Aorta (tissue), 5 donors: ENCODE results near the gene TRIM61. TPM values are rescaled to one million over a fixed set of nuclear protein-coding genes. Genes with fewer than 3 reads are reported as not detected.
A peak's percentile ranks its signal among the peaks of the same experiment; 100 is the strongest.
"Not testable (repeated sequence)": the region's sequence is repeated elsewhere in the genome, so short reads cannot be mapped to it uniquely, and the experiment has no call there.

Source experiments
- ATAC-seq: fragments of 200-7000 bp; cut with Tn5 transposase; one replicate; pipeline ENCODE4 v1.9.1; 2022; ENCODE audit warnings: moderate library complexity; ENCODE audit not compliant: low FRiP score
- DNase-seq, 2 donors: peaks; one replicate each; pipeline ENCODE4 v3.0.0-alpha.2; 2020
- H3K27ac ChIP-seq, 2 donors: one replicate each; pipeline ENCODE4 v1.5.1; 2013; ENCODE audit warnings: low read length in 2 of 2, mild to moderate bottlenecking in 2 of 2, moderate library complexity in 2 of 2, control low read depth in 1 of 2, inconsistent platforms in 1 of 2, low read depth in 1 of 2
- H3K27me3 ChIP-seq, 2 donors: one replicate each; pipeline ENCODE4 v1.6.1; 2013; ENCODE audit warnings: control low read depth in 1 of 2, low read length in 1 of 2, mild to moderate bottlenecking in 1 of 2, moderate library complexity in 1 of 2; ENCODE audit not compliant: insufficient read depth in 2 of 2, control insufficient read depth in 1 of 2
- H3K36me3 ChIP-seq, 2 donors: one replicate each; pipeline ENCODE4 v1.6.1; 2013; ENCODE audit warnings: control low read depth in 1 of 2, low read length in 1 of 2, mild to moderate bottlenecking in 1 of 2; ENCODE audit not compliant: insufficient read depth in 2 of 2, control insufficient read depth in 1 of 2
- H3K4me1 ChIP-seq, 2 donors: one replicate each; pipeline ENCODE4 v1.6.1; 2013; ENCODE audit warnings: low read length in 2 of 2, control low read depth in 1 of 2, mild to moderate bottlenecking in 1 of 2, moderate library complexity in 1 of 2; ENCODE audit not compliant: insufficient read depth in 2 of 2, control insufficient read depth in 1 of 2
- H3K4me3 ChIP-seq, 2 donors: one replicate each; pipeline ENCODE4 v1.5.1; 2013; ENCODE audit warnings: low read length in 2 of 2, control low read depth in 1 of 2, mild to moderate bottlenecking in 1 of 2
- H3K9me3 ChIP-seq: one replicate; pipeline ENCODE4 v1.6.1; 2013; ENCODE audit warnings: mild to moderate bottlenecking, low read length; ENCODE audit not compliant: control insufficient read depth
- WGBS, 2 donors: extraction: QIAGEN DNeasy Blood & Tissue Kit; methylation state at CpG; one replicate each; pipeline ENCODE4 v1.1.7; 2013; 5-methylcytosine and 5-hydroxymethylcytosine counted together
- intact Hi-C, 2 donors: fragments of 100-400 bp; cut with DNase I; formaldehyde crosslinking; loops; one replicate each; pipeline versions ENCODE4 v1.14.2 to v1.15.0; 2022
- polyA plus RNA-seq, 2 donors: library from polyadenylated mRNA; stranded (reverse); fragments of 200-250 nt; gene quantifications; one replicate each; pipeline ENCODE4 v1.2.3, GENCODE V29; 2013
- total RNA-seq, 2 donors: library from RNA; stranded (reverse); fragmentation: NEBNext Ultra II Directional; extraction: Animal tissue kit (Norgen Biotek cat#: 25700); gene quantifications; one replicate each; pipeline ENCODE4 v1.2.1, GENCODE V29; 2021
- donor health status: healthy with polysubstance abuse.
- donor health status: Bipolar disorder and iron deficiency.
- donor health status: DM: no; HTN: no; CAD: no.
- donor health status: DM: no; HTN: no; CAD: no.
- donor health status: DM: yes; HTN: yes; CAD: no.

TRIM61 gene
- total and polyA plus RNA-seq, 4 donors: 0.50 to 0.94 (median 0.69) TPM

GRCh38 chr4:164990786-164991185 is 13.3 kb upstream of the TRIM61 start:
- DNase-seq, ATAC-seq, H3K4me1 ChIP-seq, H3K27ac ChIP-seq, H3K27me3 ChIP-seq, H3K36me3 ChIP-seq, intact Hi-C loops, H3K9me3 ChIP-seq, H3K4me3 ChIP-seq: not testable (repeated sequence)
- 83 to 87% methylated on average over 10 of the region's 10 CpGs for WGBS, 2 donors

GRCh38 chr4:164989471-164989870 is 12.0 kb upstream of the TRIM61 start:
- 19 to 30% methylated on average over 2 of the region's 2 CpGs for WGBS, 2 donors
- no peaks in the 10 kb centered on the region for H3K27me3 ChIP-seq
- no peaks in the 10 kb centered on the region for H3K36me3 ChIP-seq
- no peak overlapping the region for H3K27ac ChIP-seq
- H3K4me1 ChIP-seq: no peaks in the 10 kb centered on the region
- H3K4me3 ChIP-seq: no peak overlapping the region
- ATAC-seq: no peak
- no peak for DNase-seq
- H3K9me3 ChIP-seq: no peaks in the 10 kb centered on the region
- intact Hi-C loops: no loop called here

DNA sequence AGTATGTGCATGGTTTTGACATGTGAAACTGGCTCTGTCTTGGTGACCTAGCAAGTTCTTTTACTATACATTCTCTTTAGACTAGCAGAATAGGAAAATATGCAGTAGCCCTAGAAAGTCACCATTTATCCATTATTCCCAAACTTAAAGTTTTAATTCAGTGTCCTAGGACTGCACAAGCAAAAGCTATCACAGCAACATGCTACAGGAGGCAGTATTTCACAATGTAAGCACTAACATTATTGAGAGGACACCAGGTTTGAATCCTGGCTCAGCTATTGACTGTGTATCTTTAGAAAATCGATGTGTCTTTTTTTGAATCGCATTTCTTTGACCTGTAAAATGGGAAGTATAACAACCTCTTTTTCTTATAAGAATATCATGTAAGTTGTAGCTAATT is 5.5 kb downstream of the TRIM61 start:
- ATAC-seq, DNase-seq, H3K36me3 ChIP-seq, H3K4me1 ChIP-seq, H3K4me3 ChIP-seq, intact Hi-C loops, H3K27me3 ChIP-seq, H3K27ac ChIP-seq, H3K9me3 ChIP-seq: not testable (repeated sequence)
- WGBS, 2 donors: 95 to 99% methylated on average over 2 of the region's 2 CpGs

DNA sequence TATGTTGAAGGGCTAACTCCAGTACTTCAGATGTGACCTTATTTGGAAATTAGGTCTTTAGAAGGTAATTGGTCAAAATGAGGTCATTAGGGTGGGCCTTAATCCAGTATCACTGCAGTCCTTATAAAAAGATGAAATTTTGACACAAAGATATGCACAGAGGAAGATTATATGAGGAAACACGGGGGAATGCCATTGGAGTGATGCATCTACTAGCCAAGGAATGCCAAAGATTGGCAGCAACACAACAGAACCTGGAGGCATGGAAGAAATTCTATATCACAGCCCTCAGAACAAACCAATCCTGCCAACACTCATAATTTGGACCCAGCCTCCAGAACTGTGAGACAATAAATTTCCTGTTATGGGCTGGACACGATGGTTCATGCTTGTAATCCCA is 17.6 kb downstream of the TRIM61 start:
- H3K36me3 ChIP-seq: no peaks in the 10 kb centered on the region
- no peak for ATAC-seq
- no peaks in the 10 kb centered on the region for H3K27me3 ChIP-seq
- intact Hi-C loops: no loop called here
- WGBS, 2 donors: 82 to 84% methylated on average over 2 of the region's 2 CpGs
- no peak for DNase-seq
- peaks cover 1% of the 10 kb centered on the region for H3K9me3 ChIP-seq
- H3K4me3 ChIP-seq: no peak overlapping the region
- H3K4me1 ChIP-seq: no peaks in the 10 kb centered on the region
- no peak overlapping the region for H3K27ac ChIP-seq

DNA sequence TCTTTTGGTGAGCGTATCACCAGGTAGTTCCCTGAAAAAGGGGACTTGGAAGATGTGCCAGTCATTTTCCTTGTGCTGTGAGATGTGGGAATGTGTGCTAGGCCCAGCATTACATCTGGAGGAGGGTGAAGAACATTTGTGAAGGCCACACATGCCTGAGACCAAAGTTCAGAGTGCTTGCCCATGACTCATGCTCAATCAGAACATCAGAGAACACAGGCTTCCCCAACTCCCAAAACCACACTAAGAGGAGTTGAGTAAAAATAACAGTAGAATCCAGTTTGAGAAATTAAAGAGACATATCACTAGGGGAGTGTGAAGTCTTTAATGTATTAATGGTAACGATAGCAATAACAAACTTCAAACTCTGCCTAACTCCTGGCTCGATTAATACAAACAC is 18.0 kb downstream of the TRIM61 start:
- H3K27me3 ChIP-seq, H3K27ac ChIP-seq, H3K36me3 ChIP-seq, DNase-seq, H3K4me3 ChIP-seq, H3K4me1 ChIP-seq, intact Hi-C loops, ATAC-seq, H3K9me3 ChIP-seq: not testable (repeated sequence)
- WGBS, 2 donors: 75 to 97% methylated on average over 2 of the region's 3 CpGs

DNA sequence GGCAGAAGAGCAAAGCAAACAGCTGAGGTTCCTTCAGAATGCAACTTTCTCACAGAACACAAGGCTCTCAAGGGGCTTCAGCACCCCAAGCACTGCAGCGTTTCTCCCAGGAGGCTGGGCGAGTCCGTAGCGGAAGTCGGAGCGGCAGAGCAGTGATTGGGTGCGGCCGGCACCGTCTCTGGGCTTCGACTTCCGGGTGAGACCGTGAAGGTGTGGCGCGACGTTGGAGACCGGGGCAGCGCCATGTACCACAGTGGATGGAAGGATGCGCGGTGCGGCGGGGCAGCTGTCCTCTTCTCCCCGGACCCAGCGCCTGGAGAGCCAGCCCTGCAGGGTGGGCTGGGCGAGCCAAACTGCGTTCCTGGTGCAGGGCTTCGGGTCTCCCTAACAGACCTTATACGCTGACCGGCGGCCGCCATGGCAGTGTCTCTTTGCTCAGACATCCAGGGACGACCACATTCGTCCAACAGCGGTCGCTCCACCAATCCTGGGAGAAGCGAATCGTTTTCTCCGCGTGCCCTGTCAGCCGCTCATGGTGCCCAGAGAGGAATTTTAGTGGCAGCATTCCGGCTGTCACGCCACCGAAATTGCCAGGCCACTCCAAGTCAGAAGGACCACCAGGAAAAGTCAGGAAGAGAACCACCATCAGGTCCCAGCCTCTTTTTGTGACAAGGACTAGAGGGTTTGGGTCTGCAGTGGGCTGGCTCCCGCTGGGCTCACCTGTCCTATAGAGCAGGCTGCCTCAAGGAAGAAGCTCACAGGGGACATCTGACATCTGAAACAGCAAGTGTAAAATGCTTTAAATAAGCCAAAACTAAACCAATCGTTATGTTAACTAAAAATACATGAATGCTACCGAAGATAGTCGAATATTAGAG is 20.5 kb downstream of the TRIM61 start:
- peak overlapping the region; percentile 45 to 57 for H3K4me3 ChIP-seq
- intact Hi-C loops: no loop called here
- no peak overlapping the region for H3K27ac ChIP-seq
- H3K4me1 ChIP-seq: no peaks in the 10 kb centered on the region
- H3K36me3 ChIP-seq: no peaks in the 10 kb centered on the region
- WGBS, 2 donors: 3 to 7% methylated on average over 45 to 46 of the region's 46 CpGs
- peak; percentile 74 to 89 for DNase-seq
- peak; percentile 87 for ATAC-seq
- no peaks in the 10 kb centered on the region for H3K27me3 ChIP-seq
- H3K9me3 ChIP-seq: peaks cover 1% of the 10 kb centered on the region

DNA sequence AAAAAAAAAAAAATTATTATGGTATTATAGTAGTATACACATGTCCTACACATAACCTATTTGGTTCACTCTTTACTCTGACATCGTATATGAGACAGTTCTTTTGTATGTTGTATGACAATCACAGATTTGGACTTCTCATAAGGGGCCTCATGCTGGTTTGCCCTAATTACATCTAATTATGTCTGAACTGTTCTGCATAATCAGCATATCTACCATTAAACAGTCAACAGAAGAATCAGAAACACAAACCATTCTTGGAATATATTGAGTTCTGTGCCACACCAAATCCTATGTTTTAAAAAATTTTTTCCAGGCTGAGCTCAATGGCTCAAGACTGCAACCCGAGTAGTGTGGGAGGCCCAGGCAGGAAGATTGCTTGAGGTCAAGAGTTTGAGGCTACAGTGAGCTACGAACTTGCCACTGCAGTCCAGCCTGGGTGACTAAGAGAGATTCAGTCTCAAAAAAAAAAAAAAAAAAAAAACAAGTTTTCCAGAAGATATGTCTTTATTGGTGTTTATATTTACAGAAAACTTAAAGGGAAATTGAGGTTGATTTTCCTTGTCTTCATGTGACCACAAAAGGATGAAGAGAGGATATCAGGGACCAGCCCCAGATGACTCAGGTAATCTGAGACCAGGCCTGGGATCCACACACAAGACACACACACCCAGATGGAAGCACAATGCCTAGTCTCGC is 22.2 kb downstream of the TRIM61 start:
- 85 to 91% methylated on average over 4 of the region's 4 CpGs for WGBS, 2 donors

DNA sequence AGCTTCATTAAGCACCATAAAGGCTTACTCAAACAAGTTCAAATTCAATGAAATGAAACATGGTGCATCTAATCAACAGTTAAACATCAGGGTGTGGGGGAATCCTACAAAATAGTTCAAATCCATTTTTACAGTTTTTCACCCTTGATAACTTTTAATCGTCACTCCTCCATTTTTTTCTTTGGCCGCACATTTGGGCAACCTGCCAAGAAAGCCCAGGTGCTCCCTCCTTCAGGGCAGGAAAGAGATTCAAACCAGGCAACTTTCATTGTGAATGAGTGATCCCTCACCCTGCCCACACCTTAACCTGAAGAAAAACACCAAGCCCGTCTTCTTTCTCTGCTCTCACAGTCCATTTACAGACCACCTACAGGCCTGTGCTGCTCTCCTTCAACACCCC is 24.9 kb downstream of the TRIM61 start:
- 61% methylated on average over 3 of the region's 3 CpGs for WGBS, 2 donors
- no peak overlapping the region for H3K4me3 ChIP-seq
- no peaks in the 10 kb centered on the region for H3K4me1 ChIP-seq
- ATAC-seq (no peak), DNase-seq (no peak)
- no peaks in the 10 kb centered on the region for H3K9me3 ChIP-seq
- no peaks in the 10 kb centered on the region for H3K27me3 ChIP-seq
- no peaks in the 10 kb centered on the region for H3K36me3 ChIP-seq
- intact Hi-C loops: no loop called here
- no peak overlapping the region for H3K27ac ChIP-seq

More for the DNA sequence above, 22.2 kb downstream of the TRIM61 start:
- Histone ChIP-seq H3K27ac (no peak overlapping the region), H3K36me3 (no peaks in the 10 kb centered on the region), H3K9me3 (peaks cover 1% of the 10 kb centered on the region), H3K27me3 (no peaks in the 10 kb centered on the region), H3K4me3 (no peak overlapping the region), H3K4me1 (no peaks in the 10 kb centered on the region)
- ATAC-seq (no peak), DNase-seq (no peak)
- intact Hi-C loops: no loop called here
